ENCODE measurements around the gene PAK6. TPM values are rescaled to one million over a fixed set of nuclear protein-coding genes. Genes with fewer than 3 reads are reported as not detected.

PAK6 gene
- polyA plus RNA-seq, 1 donor (not counting 4 experiments of a cell fraction or from before 2014, with no cell fraction given), result 11.5 TPM

GRCh38 chr15:40279437-40280141, 40.7 kb downstream of the PAK6 start:
- Histone ChIP-seq H2AFZ (ENCODE audit: control insufficient read depth, low read length) (no peak overlapping the region), H4K20me1 (ENCODE audit: control insufficient read depth, extremely low read depth, insufficient read depth, low read length) (peaks cover 2% of the 10 kb centered on the region), H3K27ac (ENCODE audit: control insufficient read depth, insufficient read depth, low read length) (no peak overlapping the region), H3K4me2 (ENCODE audit: control insufficient read depth, extremely low read depth, insufficient read depth, low read depth, low read length) (no peak overlapping the region), H3K9me3 (ENCODE audit: control insufficient read depth, low read depth, low read length) (no peaks in the 10 kb centered on the region), H3K4me3 (ENCODE audit: control insufficient read depth in 2 of 3, extremely low read depth in 1 of 3, insufficient read depth in 2 of 3, low read depth in 1 of 3, low read length in 3 of 3) (no peak overlapping the region), H3K79me2 (ENCODE audit: control insufficient read depth, insufficient read depth, low read length) (no peaks in the 10 kb centered on the region), H3K36me3 (ENCODE audit: control insufficient read depth in 2 of 2, extremely low read depth in 1 of 2, insufficient read depth in 2 of 2, low read length in 2 of 2) (peaks cover 7 to 14% of the 10 kb centered on the region in 2 experiments), H3K9ac (ENCODE audit: control insufficient read depth, extremely low read depth, insufficient read depth, low read length) (no peak overlapping the region), H3K27me3 (ENCODE audit: control insufficient read depth, extremely low read depth, insufficient read depth, low read length) (peaks cover 45% of the 10 kb centered on the region), H3K9me1 (ENCODE audit: control insufficient read depth, extremely low read depth, insufficient read depth, low read length) (no peaks in the 10 kb centered on the region), H3K4me1 (ENCODE audit: control insufficient read depth, extremely low read depth, insufficient read depth, low read length) (peaks cover 4% of the 10 kb centered on the region)
- no peak for FAIRE-seq
- DNase-seq (ENCODE audit: low read depth, low spot score), result no peak
- dilution Hi-C loops (cut with MboI; ENCODE audit: extremely low pct_ligation_motif_present, low sequenced_read_pairs), result no loop called here
- peak; percentile 91 to 98 (median 98) for TF ChIP-seq CTCF (optimal IDR thresholded peaks at IDR 0.05 in 1 of 3, IDR thresholded peaks at IDR 0.05 in 1 of 3, conservative IDR thresholded peaks at IDR 0.05 in 1 of 3; ENCODE audit: extremely low read depth in 1 of 3, insufficient read depth in 2 of 3, low read length in 3 of 3)
- TF ChIP-seq EZH2 (IDR thresholded peaks at IDR 0.05; ENCODE audit: low read length), result no peak

GRCh38 chr15:40280260-40281056, 41.6 kb downstream of the PAK6 start:
- H3K27me3 ChIP-seq (ENCODE audit: control insufficient read depth, extremely low read depth, insufficient read depth, low read length), result peaks cover 45% of the 10 kb centered on the region
- no peaks in the 10 kb centered on the region for H3K79me2 ChIP-seq (ENCODE audit: control insufficient read depth, insufficient read depth, low read length)
- no peak overlapping the region for H3K27ac ChIP-seq (ENCODE audit: control insufficient read depth, insufficient read depth, low read length)
- no peak overlapping the region for H3K4me3 ChIP-seq (ENCODE audit: control insufficient read depth in 2 of 3, extremely low read depth in 1 of 3, insufficient read depth in 2 of 3, low read depth in 1 of 3, low read length in 3 of 3)
- no peak for FAIRE-seq
- H3K9me1 ChIP-seq (ENCODE audit: control insufficient read depth, extremely low read depth, insufficient read depth, low read length), result no peaks in the 10 kb centered on the region
- dilution Hi-C loops (cut with MboI; ENCODE audit: extremely low pct_ligation_motif_present, low sequenced_read_pairs), result no loop called here
- no peak overlapping the region for H2AFZ ChIP-seq (ENCODE audit: control insufficient read depth, low read length)
- no peak overlapping the region for H3K4me2 ChIP-seq (ENCODE audit: control insufficient read depth, extremely low read depth, insufficient read depth, low read depth, low read length)
- H3K9me3 ChIP-seq (ENCODE audit: control insufficient read depth, low read depth, low read length), result no peaks in the 10 kb centered on the region
- peaks cover 2% of the 10 kb centered on the region for H4K20me1 ChIP-seq (ENCODE audit: control insufficient read depth, extremely low read depth, insufficient read depth, low read length)
- no peak for DNase-seq (ENCODE audit: low read depth, low spot score)
- H3K36me3 ChIP-seq (ENCODE audit: control insufficient read depth in 2 of 2, extremely low read depth in 1 of 2, insufficient read depth in 2 of 2, low read length in 2 of 2), result peaks cover 7 to 12% of the 10 kb centered on the region in 2 experiments
- H3K9ac ChIP-seq (ENCODE audit: control insufficient read depth, extremely low read depth, insufficient read depth, low read length), result no peak overlapping the region
- peaks cover 7% of the 10 kb centered on the region for H3K4me1 ChIP-seq (ENCODE audit: control insufficient read depth, extremely low read depth, insufficient read depth, low read length)
- TF ChIP-seq EZH2 (IDR thresholded peaks at IDR 0.05; ENCODE audit: low read length) (no peak), CTCF (optimal IDR thresholded peaks at IDR 0.05 in 1 of 3, IDR thresholded peaks at IDR 0.05 in 1 of 3, conservative IDR thresholded peaks at IDR 0.05 in 1 of 3; ENCODE audit: extremely low read depth in 1 of 3, insufficient read depth in 2 of 3, low read length in 3 of 3) (no peak)

Data from keratinocyte (primary cell).